Esophagus squamous epithelium (tissue), 5 donors: ENCODE measurements around the gene S100A1. TPM values are rescaled to one million over a fixed set of nuclear protein-coding genes. Genes with fewer than 3 reads are reported as not detected.
A peak's percentile ranks its signal among the peaks of the same experiment; 100 is the strongest.

Source experiments
- DNase-seq: peaks from one replicate; lab custom pipeline; 2025; lab: John Stamatoyannopoulos, UW
- H3K27ac ChIP-seq, 4 donors: fragments of 200-600 bp; sonication (generic); one replicate each; pipeline ENCODE4 v1.5.1; 2016 to 2019; ENCODE audit warnings: mild to moderate bottlenecking in 1 of 4
- H3K27me3 ChIP-seq, 4 donors: fragments of 200-600 bp; sonication (generic); 1 replicate in 3 of 4; 2 replicates in 1 of 4; pipeline versions ENCODE4 v1.5.1 to v1.6.0; 2017 to 2021; ENCODE audit warnings: antibody characterized with exemption in 1 of 4
- H3K36me3 ChIP-seq, 3 donors: fragments of 200-600 bp; sonication (generic); one replicate each; pipeline ENCODE4 v1.5.1; 2016 to 2019
- H3K4me1 ChIP-seq, 3 donors: fragments of 200-600 bp; sonication (generic); one replicate each; pipeline ENCODE4 v1.5.1; 2017 to 2019
- H3K4me3 ChIP-seq, 4 donors: fragments of 200-600 bp; sonication (generic); 1 replicate in 3 of 4; 2 replicates in 1 of 4; pipeline ENCODE4 v1.5.1; 2016 to 2019; ENCODE audit warnings: mild to moderate bottlenecking in 2 of 4, moderate library complexity in 1 of 4
- H3K9me3 ChIP-seq, 3 donors: fragments of 200-600 bp; sonication (generic); one replicate each; pipeline ENCODE4 v1.5.1; 2016 to 2019
- CTCF ChIP-seq, 6 experiments: fragments of 450-650 bp in 4 of 6; fragments of 200-600 bp in 2 of 6; sonication (generic) in 2 of 6; IDR thresholded peaks; one replicate each; pipeline ENCODE4 v1.5.1; 2016 to 2019; ENCODE audit warnings: antibody characterized with exemption in 6 of 6, mild to moderate bottlenecking in 4 of 6, moderate library complexity in 4 of 6
- POLR2A ChIP-seq, 4 donors: fragments of 450-650 bp; IDR thresholded peaks; one replicate each; pipeline ENCODE4 v1.6.1; 2017; ENCODE audit warnings: antibody characterized with exemption in 4 of 4, mild to moderate bottlenecking in 4 of 4, moderate library complexity in 3 of 4
- WGBS, 2 donors: methylation state at CpG; one replicate each; pipeline ENCODE4 v1.1.5; 2018; 5-methylcytosine and 5-hydroxymethylcytosine counted together
- intact Hi-C: fragments of 100-400 bp; cut with DNase I; formaldehyde crosslinking; loops from one replicate; pipeline ENCODE4 v1.15.0; 2022
- total RNA-seq, 4 donors: library from RNA; depleted of rRNA; stranded (reverse); fragments of >200 nt; gene quantifications; one replicate each; pipeline ENCODE4 v1.1.0, GENCODE V29; 2016
- donor health status: DM: yes; HTN: yes; CAD: no.

The S100A1 gene
- total RNA-seq, 4 donors from 2014 or later: 1.8 TPM; not detected in 3

GRCh38 chr1:153648000-153648643 lies 19.9 kb downstream of the S100A1 start:
- no peak for TF ChIP-seq POLR2A (IDR thresholded peaks at IDR 0.05)
- TF ChIP-seq CTCF (IDR thresholded peaks at IDR 0.05): no peak
- H3K4me3 ChIP-seq: no peak overlapping the region
- WGBS, 2 donors: 67 to 80% methylated on average over 9 to 10 of the region's 10 CpGs
- DNase-seq: no peak
- peaks cover 5 to 40% (median 9%) of the 10 kb centered on the region in 3 donors for H3K4me1 ChIP-seq
- peaks cover 15 to 42% (median 19%) of the 10 kb centered on the region in 3 donors for H3K36me3 ChIP-seq
- no peaks in the 10 kb centered on the region for H3K9me3 ChIP-seq
- no peaks in the 10 kb centered on the region for H3K27me3 ChIP-seq
- H3K27ac ChIP-seq: peak overlapping the region in 1 of 4 donors; percentile 36
- intact Hi-C loops: no loop called here

- Histone ChIP-seq H3K9me3 (no peaks in the 10 kb centered on the region), H3K4me1 (peaks cover 6 to 38% (median 9%) of the 10 kb centered on the region in 3 donors), H3K27me3 (no peaks in the 10 kb centered on the region), H3K4me3 (no peak overlapping the region), H3K27ac (no peak overlapping the region), H3K36me3 (peaks cover 8 to 30% (median 15%) of the 10 kb centered on the region in 3 donors)
- TF ChIP-seq POLR2A (IDR thresholded peaks at IDR 0.05): no peak
- no peak for TF ChIP-seq CTCF (IDR thresholded peaks at IDR 0.05)
- 42 to 49% methylated on average over 3 of the region's 3 CpGs for WGBS, 2 donors
- intact Hi-C loops: no loop called here
- DNase-seq: no peak
These were observed 21.1 kb downstream of the S100A1 start for GRCh38 chr1:153649137-153649862.

GRCh38 chr1:153649863-153650235 lies 21.6 kb downstream of the S100A1 start:
- H3K27ac ChIP-seq: no peak overlapping the region
- intact Hi-C loops: no loop called here
- DNase-seq: no peak

GRCh38 chr1:153651771-153652170 lies 23.5 kb downstream of the S100A1 start:
- no peaks in the 10 kb centered on the region for H3K27me3 ChIP-seq
- H3K4me3 ChIP-seq: no peak overlapping the region
- TF ChIP-seq CTCF (IDR thresholded peaks at IDR 0.05): no peak
- TF ChIP-seq POLR2A (IDR thresholded peaks at IDR 0.05): no peak
- WGBS, 2 donors: 56 to 60% methylated on average over 1 of the region's 1 CpG
- H3K9me3 ChIP-seq: no peaks in the 10 kb centered on the region
- peaks cover 6 to 37% (median 9%) of the 10 kb centered on the region in 3 donors for H3K4me1 ChIP-seq
- intact Hi-C loops: no loop called here
- peaks cover 0 to 5% (median 0%) of the 10 kb centered on the region in 3 donors for H3K36me3 ChIP-seq
- H3K27ac ChIP-seq: no peak overlapping the region
- no peak for DNase-seq

More at GRCh38 chr1:153649863-153650235, 21.6 kb downstream of the S100A1 start:
- WGBS, 2 donors: 80 to 85% methylated on average over 1 to 2 of the region's 2 CpGs
- Histone ChIP-seq H3K36me3 (peaks cover 8 to 24% (median 11%) of the 10 kb centered on the region in 3 donors), H3K9me3 (no peaks in the 10 kb centered on the region), H3K27me3 (no peaks in the 10 kb centered on the region), H3K4me3 (no peak overlapping the region), H3K4me1 (peaks cover 6 to 38% (median 9%) of the 10 kb centered on the region in 3 donors)
- TF ChIP-seq POLR2A (IDR thresholded peaks at IDR 0.05) (no peak), CTCF (IDR thresholded peaks at IDR 0.05) (no peak)
